ENCODE results near the gene GSG1.

Gene GSG1

DNA sequence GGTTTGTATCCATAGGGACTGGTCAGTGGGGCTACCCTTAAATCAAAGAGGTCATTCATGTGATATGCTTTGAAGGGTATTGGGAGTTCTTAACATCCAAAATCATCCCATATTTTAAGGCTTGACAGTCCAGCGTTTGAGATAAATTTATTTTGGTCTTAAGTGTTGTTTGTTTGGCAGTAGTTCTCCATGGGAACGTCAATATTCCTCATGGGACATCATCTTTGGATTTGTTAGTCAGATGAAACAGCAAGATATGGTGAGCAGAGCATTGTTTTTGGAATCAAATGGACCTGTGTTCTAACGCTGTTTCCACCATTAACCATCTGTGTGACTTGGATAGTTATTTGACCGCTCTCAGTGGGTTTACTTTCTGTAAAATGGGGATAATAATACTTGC lies 45.9 kb upstream of the GSG1 start:
- Histone ChIP-seq H3K79me2 (ENCODE audit: insufficient read depth, low read depth) (no peaks in the 10 kb centered on the region), H3K4me1 (ENCODE audit: low read depth, poor library complexity, severe bottlenecking) (peaks cover 16% of the 10 kb centered on the region), H3K4me3 (IDR thresholded peaks at IDR 0.05; ENCODE audit: insufficient read depth, low read depth, low read length) (no peak overlapping the region), H3K27me3 (ENCODE audit: insufficient read depth, low read depth) (no peaks in the 10 kb centered on the region), H3K36me3 (ENCODE audit: insufficient read depth) (no peaks in the 10 kb centered on the region), H3K27ac (no peak overlapping the region), H3K9ac (no peak overlapping the region), H4K20me1 (ENCODE audit: insufficient read depth) (no peaks in the 10 kb centered on the region), H3K4me2 (no peak overlapping the region), H2AFZ (ENCODE audit: low read depth) (no peak overlapping the region)
- TF ChIP-seq, protein P1, sequence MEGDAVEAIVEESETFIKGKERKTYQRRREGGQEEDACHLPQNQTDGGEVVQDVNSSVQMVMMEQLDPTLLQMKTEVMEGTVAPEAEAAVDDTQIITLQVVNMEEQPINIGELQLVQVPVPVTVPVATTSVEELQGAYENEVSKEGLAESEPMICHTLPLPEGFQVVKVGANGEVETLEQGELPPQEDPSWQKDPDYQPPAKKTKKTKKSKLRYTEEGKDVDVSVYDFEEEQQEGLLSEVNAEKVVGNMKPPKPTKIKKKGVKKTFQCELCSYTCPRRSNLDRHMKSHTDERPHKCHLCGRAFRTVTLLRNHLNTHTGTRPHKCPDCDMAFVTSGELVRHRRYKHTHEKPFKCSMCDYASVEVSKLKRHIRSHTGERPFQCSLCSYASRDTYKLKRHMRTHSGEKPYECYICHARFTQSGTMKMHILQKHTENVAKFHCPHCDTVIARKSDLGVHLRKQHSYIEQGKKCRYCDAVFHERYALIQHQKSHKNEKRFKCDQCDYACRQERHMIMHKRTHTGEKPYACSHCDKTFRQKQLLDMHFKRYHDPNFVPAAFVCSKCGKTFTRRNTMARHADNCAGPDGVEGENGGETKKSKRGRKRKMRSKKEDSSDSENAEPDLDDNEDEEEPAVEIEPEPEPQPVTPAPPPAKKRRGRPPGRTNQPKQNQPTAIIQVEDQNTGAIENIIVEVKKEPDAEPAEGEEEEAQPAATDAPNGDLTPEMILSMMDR (conservative IDR thresholded peaks at IDR 0.05; ENCODE audit: low read depth, low read length) = no peak

DNA sequence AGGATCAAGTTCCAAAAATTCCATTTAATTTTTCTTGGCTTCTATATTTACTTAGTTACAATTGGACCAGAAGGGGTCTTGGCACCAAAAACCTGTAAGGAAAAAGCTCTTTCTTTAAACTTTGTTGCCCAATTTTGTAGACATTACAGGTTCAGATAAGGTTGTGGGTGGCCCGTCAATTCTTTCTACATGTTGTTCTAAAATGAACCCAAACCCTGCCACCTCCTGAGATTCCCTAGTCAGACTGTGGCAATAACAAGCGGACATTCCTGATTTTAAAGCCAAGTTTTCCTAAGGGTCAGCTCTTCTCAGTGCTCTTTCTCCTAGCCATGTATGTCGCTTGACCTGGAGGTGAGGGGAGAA lies 45.0 kb upstream of the GSG1 start:
- Histone ChIP-seq H2AFZ (ENCODE audit: low read depth) (no peak overlapping the region), H3K4me3 (IDR thresholded peaks at IDR 0.05; ENCODE audit: insufficient read depth, low read depth, low read length) (no peak overlapping the region), H4K20me1 (ENCODE audit: insufficient read depth) (no peaks in the 10 kb centered on the region), H3K9ac (no peak overlapping the region), H3K36me3 (ENCODE audit: insufficient read depth) (no peaks in the 10 kb centered on the region), H3K79me2 (ENCODE audit: insufficient read depth, low read depth) (no peaks in the 10 kb centered on the region), H3K4me1 (ENCODE audit: low read depth, poor library complexity, severe bottlenecking) (peaks cover 6% of the 10 kb centered on the region), H3K27ac (no peak overlapping the region), H3K4me2 (no peak overlapping the region), H3K27me3 (ENCODE audit: insufficient read depth, low read depth) (no peaks in the 10 kb centered on the region)
- TF ChIP-seq, protein P1 (conservative IDR thresholded peaks at IDR 0.05; ENCODE audit: low read depth, low read length) = no peak

DNA sequence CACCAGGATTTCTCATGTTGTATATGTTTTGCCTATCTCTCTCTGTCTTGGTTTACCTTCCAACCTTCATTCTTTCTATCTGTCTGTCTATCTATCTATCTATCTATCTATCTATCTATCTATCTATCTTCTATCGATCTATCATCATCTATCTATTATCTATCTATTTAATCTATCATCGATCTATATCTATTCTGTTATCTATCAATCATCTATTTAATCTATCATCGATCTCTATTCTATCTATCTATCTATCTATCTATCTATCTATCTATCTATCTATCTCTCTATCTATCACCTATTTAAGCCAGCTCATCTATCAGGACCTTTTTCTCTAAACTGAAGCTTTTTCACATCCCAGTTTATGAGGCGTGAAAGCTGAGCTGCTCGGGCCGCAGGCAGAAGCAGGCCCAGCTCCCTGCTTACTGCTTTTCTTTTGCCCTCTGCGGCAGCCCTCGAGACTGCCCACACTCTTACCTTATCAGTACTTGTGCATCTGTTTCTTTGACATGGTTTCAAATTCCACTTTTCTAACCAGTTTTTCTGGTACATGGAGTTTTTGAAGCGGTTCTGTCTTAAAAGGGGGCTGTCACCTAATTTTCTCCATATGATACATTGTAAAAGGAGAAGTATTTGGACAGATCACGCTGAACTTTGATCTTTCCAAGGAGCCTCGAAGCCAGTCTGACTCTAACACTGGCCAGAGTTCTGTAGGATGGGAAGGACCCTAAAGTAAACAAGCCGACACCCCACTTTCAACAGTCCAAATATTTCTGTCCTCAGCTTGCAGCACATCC lies 44.4 kb upstream of the GSG1 start:
- Histone ChIP-seq H3K9ac (no peak overlapping the region), H3K36me3 (ENCODE audit: insufficient read depth) (no peaks in the 10 kb centered on the region), H3K4me1 (ENCODE audit: low read depth, poor library complexity, severe bottlenecking) (peaks cover 3% of the 10 kb centered on the region), H3K27ac (no peak overlapping the region), H3K27me3 (ENCODE audit: insufficient read depth, low read depth) (no peaks in the 10 kb centered on the region), H3K4me2 (no peak overlapping the region), H4K20me1 (ENCODE audit: insufficient read depth) (no peaks in the 10 kb centered on the region), H3K4me3 (IDR thresholded peaks at IDR 0.05; ENCODE audit: insufficient read depth, low read depth, low read length) (no peak overlapping the region), H3K79me2 (ENCODE audit: insufficient read depth, low read depth) (no peaks in the 10 kb centered on the region), H2AFZ (ENCODE audit: low read depth) (no peak overlapping the region)
- TF ChIP-seq, protein P1 (conservative IDR thresholded peaks at IDR 0.05; ENCODE audit: low read depth, low read length) = no peak

DNA sequence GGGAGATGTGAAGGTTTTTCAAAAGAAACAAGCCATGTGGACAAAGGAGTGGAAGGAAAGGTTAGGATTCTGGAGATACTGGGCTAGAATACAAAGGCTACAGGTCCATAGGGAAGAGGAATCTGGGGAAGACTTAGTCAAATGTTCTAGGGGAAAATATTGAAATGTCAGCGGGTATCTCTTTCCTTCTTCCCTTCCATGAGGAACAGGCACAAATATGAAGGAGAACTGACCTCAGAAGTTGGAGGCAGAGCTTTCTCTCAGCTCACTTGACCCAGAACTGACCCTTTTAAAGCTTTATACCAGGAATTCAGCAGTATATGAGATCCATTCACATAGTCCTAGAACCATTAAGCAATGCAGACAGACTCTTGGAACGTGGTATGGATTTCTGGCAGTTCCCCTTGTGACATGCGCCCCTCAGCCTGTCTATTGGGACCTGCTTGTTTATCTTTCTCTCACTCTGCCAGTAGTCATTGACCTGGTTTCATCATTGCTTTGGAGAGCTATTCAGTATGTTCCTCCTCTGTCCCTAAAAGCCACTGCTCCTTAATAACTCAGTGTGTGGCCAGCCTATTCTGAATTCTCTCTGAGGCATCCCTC lies 43.0 kb upstream of the GSG1 start:
- Histone ChIP-seq H3K9ac (no peak overlapping the region), H4K20me1 (ENCODE audit: insufficient read depth) (no peaks in the 10 kb centered on the region), H3K4me1 (ENCODE audit: low read depth, poor library complexity, severe bottlenecking) (peaks cover 3% of the 10 kb centered on the region), H3K27ac (no peak overlapping the region), H2AFZ (ENCODE audit: low read depth) (no peak overlapping the region), H3K4me3 (IDR thresholded peaks at IDR 0.05; ENCODE audit: insufficient read depth, low read depth, low read length) (no peak overlapping the region), H3K36me3 (ENCODE audit: insufficient read depth) (no peaks in the 10 kb centered on the region), H3K27me3 (ENCODE audit: insufficient read depth, low read depth) (no peaks in the 10 kb centered on the region), H3K79me2 (ENCODE audit: insufficient read depth, low read depth) (no peaks in the 10 kb centered on the region), H3K4me2 (no peak overlapping the region)
- TF ChIP-seq, protein P1 (conservative IDR thresholded peaks at IDR 0.05; ENCODE audit: low read depth, low read length) = no peak

Data from KMS-11 (cell line).